Rectal smooth muscle tissue (tissue), 1 donor: ENCODE data around the gene PELI2.
"Not testable (repeated sequence)": the region's sequence is repeated elsewhere in the genome, so short reads cannot be mapped to it uniquely, and the experiment has no call there.

ENCODE experiments used
- H3K27ac ChIP-seq: one replicate; pipeline ENCODE4 v1.7.0; 2013; ENCODE audit warnings: low read depth, low read length, inconsistent platforms
- H3K27me3 ChIP-seq: one replicate; pipeline ENCODE4 v1.7.0; 2013; ENCODE audit warnings: low read length; ENCODE audit not compliant: control insufficient read depth, insufficient read depth
- H3K36me3 ChIP-seq: one replicate; pipeline ENCODE4 v1.7.0; 2013; ENCODE audit warnings: low read length; ENCODE audit not compliant: control insufficient read depth, insufficient read depth
- H3K4me1 ChIP-seq: one replicate; pipeline ENCODE4 v1.7.0; 2013; ENCODE audit warnings: low read length; ENCODE audit not compliant: control insufficient read depth, insufficient read depth
- H3K4me3 ChIP-seq: one replicate; pipeline ENCODE4 v1.7.0; 2013; ENCODE audit warnings: low read length
- H3K9ac ChIP-seq: one replicate; pipeline ENCODE4 v1.7.0; 2013; ENCODE audit warnings: low read length

PELI2 gene

DNA sequence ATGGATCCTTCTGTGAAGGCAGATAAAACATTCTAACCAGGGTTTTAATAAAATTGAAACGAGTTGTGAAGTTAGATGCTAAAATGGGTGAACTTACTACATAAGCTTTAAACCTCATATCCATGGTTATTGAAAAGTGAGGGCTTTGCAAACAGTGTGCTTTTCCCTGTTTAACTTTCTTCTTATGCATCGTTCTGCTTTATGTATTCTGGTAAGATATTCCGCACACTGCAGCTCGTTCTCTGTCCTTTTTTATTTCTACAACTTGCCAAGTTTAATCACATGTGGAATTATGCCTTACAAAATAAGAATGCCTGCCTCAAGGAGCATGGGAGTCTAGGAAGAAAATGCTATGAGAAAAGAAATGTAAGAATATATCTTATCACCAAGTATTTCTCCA lies 30.9 kb downstream of the PELI2 start:
- peaks cover 23% of the 10 kb centered on the region for H3K4me1 ChIP-seq

GRCh38 chr14:56149995-56150394 lies 31.8 kb downstream of the PELI2 start:
- no peak overlapping the region for H3K4me3 ChIP-seq
- H3K9ac ChIP-seq: no peak overlapping the region
- peaks cover 23% of the 10 kb centered on the region for H3K4me1 ChIP-seq
- no peaks in the 10 kb centered on the region for H3K36me3 ChIP-seq
- H3K27me3 ChIP-seq: no peaks in the 10 kb centered on the region
- no peak overlapping the region for H3K27ac ChIP-seq

More for the DNA sequence above, 30.9 kb downstream of the PELI2 start:
- H3K9ac ChIP-seq: no peak overlapping the region
- no peak overlapping the region for H3K27ac ChIP-seq
- no peaks in the 10 kb centered on the region for H3K36me3 ChIP-seq
- no peak overlapping the region for H3K4me3 ChIP-seq
- H3K27me3 ChIP-seq: no peaks in the 10 kb centered on the region

GRCh38 chr14:56150645-56151345 lies 32.6 kb downstream of the PELI2 start:
- no peak overlapping the region for H3K4me3 ChIP-seq
- no peak overlapping the region for H3K27ac ChIP-seq
- H3K4me1 ChIP-seq: peaks cover 20% of the 10 kb centered on the region
- no peak overlapping the region for H3K9ac ChIP-seq
- no peaks in the 10 kb centered on the region for H3K36me3 ChIP-seq
- H3K27me3 ChIP-seq: no peaks in the 10 kb centered on the region

DNA sequence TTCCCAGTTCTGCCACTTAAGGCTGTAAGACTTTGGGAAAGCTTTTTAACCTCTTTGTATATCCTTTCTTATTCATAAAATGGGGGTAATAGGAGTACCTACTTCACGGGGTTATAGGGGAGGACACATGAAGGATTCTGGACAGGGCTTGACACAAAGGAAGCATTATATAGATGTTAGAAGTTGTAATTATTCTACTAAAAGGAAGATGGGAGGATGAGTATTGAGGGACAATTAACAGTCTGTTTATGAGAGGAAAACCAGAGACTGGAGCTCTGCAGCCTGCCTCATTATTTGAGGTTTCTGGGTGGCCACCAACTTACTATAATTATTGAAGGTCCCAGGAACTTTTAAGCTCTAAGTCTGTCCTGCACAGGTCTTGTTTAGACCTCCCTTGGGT lies 34.0 kb downstream of the PELI2 start:
- no peak overlapping the region for H3K27ac ChIP-seq
- no peaks in the 10 kb centered on the region for H3K36me3 ChIP-seq
- peaks cover 20% of the 10 kb centered on the region for H3K4me1 ChIP-seq
- no peak overlapping the region for H3K9ac ChIP-seq
- no peaks in the 10 kb centered on the region for H3K27me3 ChIP-seq
- H3K4me3 ChIP-seq: no peak overlapping the region

GRCh38 chr14:56153267-56153666 lies 35.1 kb downstream of the PELI2 start:
- no peaks in the 10 kb centered on the region for H3K27me3 ChIP-seq
- H3K36me3 ChIP-seq: no peaks in the 10 kb centered on the region
- no peak overlapping the region for H3K4me3 ChIP-seq
- peaks cover 12% of the 10 kb centered on the region for H3K4me1 ChIP-seq
- no peak overlapping the region for H3K9ac ChIP-seq
- no peak overlapping the region for H3K27ac ChIP-seq

DNA sequence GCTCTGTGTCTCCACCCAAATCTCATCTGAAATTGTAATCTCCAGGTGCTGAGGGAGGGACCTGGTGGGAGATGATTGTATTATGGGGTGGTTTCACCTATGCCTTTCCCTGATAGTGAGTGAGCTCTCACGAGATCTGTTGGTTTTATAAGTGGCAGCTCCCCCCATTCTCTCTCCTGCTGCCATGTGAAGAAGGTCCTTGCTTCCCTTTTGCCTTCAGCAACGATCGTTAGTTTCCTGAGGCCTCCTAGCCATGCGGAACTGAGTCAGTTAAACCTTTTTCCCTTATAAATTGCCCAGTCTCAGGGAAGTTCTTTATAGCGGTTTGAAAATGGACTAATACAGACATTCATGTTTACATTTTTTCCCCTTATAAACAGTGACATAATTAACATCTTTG lies 36.1 kb downstream of the PELI2 start:
- Histone ChIP-seq H3K4me3 (no peak overlapping the region), H3K27me3 (no peaks in the 10 kb centered on the region), H3K36me3 (no peaks in the 10 kb centered on the region), H3K27ac (no peak overlapping the region), H3K4me1 (peaks cover 2% of the 10 kb centered on the region), H3K9ac (no peak overlapping the region)

DNA sequence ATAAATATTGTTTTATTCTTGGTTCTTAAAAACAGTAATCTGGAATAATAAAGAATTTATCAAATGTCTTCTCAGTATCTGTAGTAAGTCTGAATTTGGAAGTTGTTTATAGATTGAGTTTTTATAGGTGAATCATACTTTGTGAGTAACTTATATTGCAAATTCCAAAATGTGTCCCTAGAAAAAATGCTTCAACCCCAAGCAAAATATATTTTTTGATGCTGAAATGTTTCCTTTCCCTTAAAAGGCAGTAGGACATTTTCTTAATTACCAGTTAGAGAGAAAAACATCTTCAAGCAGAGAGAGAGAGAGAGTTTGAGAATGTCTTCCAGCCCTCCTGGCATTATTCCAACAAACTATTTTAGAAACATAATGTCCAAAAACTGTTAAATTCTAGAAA lies 37.9 kb downstream of the PELI2 start:
- Histone ChIP-seq H3K27me3 (no peaks in the 10 kb centered on the region), H3K4me1 (no peaks in the 10 kb centered on the region), H3K4me3 (no peak overlapping the region), H3K27ac (no peak overlapping the region), H3K36me3 (no peaks in the 10 kb centered on the region), H3K9ac (no peak overlapping the region)

DNA sequence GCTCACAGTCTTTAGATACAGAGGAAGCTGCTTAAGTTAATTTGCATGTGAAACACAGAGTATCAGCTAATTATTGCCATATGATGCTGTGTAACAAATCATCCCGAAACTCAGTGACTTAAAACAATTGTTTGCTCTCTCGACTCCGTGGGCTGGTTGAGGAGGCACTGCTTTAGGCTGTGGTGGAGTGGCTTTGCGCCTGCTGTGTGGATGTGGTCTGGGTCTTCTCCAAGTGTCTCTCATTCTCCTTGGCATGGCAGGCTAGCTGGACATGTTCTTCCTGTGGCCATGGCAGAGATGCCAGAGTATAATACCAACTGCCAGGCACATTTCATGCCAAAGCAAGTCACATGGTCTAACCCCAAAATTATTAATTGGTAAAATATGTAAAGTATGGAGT lies 40.9 kb downstream of the PELI2 start:
- H3K27ac ChIP-seq: no peak overlapping the region
- H3K4me1 ChIP-seq: no peaks in the 10 kb centered on the region
- no peak overlapping the region for H3K9ac ChIP-seq
- H3K4me3 ChIP-seq: no peak overlapping the region
- no peaks in the 10 kb centered on the region for H3K27me3 ChIP-seq
- H3K36me3 ChIP-seq: no peaks in the 10 kb centered on the region

DNA sequence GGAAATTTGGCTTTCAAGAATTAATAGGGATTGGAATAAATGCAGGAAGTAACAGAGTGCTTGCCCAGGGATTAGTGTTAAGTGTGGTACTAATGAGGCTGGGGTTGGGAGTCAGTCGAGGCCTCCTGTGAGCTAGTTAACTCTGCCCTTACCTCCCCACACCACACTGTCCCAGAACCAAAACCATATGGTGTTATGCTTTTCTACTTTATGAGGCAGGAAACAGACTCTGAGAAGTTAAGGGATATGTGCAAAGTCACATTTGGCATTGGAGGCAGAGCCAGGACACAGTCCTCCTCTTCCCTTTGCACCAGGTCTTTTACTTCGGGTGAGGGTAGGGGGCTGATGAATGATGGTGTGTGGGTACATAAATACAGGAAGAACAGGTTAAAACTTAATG lies 41.9 kb downstream of the PELI2 start:
- H3K27ac ChIP-seq: no peak overlapping the region
- H3K4me3 ChIP-seq: no peak overlapping the region
- no peak overlapping the region for H3K9ac ChIP-seq
- H3K36me3 ChIP-seq: no peaks in the 10 kb centered on the region
- H3K4me1 ChIP-seq: no peaks in the 10 kb centered on the region
- H3K27me3 ChIP-seq: no peaks in the 10 kb centered on the region

DNA sequence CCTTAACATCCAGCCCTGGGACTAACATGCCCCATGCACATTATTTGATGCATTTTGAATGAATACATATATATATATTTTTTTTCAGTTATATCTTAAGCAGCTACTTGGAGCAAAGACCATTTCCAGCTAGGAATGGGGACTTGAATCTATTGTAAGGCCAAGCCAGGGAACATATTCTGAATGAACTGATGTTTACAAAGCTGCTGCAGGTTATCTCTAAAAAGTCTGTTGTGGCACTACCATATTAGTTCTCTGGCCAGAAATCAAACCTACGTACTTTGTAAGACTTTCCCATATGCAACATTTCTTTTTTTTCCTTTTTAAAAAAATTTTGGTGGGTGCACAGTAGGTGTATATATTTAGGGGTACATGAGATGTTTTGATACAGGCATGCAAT lies 43.4 kb downstream of the PELI2 start:
- H3K27me3 ChIP-seq: no peaks in the 10 kb centered on the region
- H3K4me1 ChIP-seq: no peaks in the 10 kb centered on the region
- H3K27ac ChIP-seq: no peak overlapping the region
- H3K36me3 ChIP-seq: no peaks in the 10 kb centered on the region
- no peak overlapping the region for H3K4me3 ChIP-seq
- no peak overlapping the region for H3K9ac ChIP-seq

DNA sequence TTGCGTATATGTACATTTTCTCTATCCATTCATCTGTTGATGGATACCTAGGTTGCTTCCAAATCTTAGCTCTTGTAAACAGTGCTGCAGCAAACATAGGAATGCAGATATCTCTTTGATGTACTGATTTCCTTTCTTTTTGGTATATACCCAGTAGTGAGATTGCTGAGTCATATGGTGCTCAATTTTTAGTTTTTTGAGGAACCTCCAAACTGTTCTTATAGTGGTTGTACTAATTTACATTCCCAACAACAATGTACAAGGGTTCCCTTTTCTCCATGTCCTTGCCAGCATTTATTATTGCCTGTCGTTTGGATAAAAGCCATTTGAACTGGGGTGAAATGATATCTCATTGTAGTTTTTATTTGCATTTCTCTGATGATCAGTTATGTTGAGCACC lies 44.3 kb downstream of the PELI2 start:
- H3K9ac ChIP-seq: no peak overlapping the region
- no peaks in the 10 kb centered on the region for H3K27me3 ChIP-seq
- no peaks in the 10 kb centered on the region for H3K36me3 ChIP-seq
- no peak overlapping the region for H3K27ac ChIP-seq
- no peak overlapping the region for H3K4me3 ChIP-seq
- H3K4me1 ChIP-seq: no peaks in the 10 kb centered on the region

DNA sequence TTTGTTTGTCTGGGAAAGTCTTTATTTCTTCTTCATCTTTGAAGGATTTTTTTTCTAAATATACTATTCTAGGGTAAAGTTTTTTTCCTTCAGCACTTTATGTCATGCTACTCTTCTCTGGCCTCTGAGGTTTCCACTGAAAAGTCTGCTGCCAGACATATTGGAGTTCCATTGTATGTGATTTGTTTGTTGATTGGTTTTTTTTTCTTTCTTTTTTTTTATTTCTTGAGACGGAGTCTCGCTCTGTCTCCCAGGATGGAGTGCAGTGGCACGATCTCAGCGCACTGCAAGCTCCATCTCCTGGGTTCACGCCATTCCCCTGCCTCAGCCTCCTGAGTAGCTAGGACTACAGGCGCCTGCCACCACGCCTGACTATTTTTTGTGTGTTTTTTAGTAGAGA lies 48.4 kb downstream of the PELI2 start:
- not testable (repeated sequence) for H3K4me3 ChIP-seq, H3K36me3 ChIP-seq, H3K4me1 ChIP-seq, H3K27me3 ChIP-seq, H3K27ac ChIP-seq, H3K9ac ChIP-seq

GRCh38 chr14:56168007-56168616 lies 49.9 kb downstream of the PELI2 start:
- no peak overlapping the region for H3K9ac ChIP-seq
- H3K27me3 ChIP-seq: no peaks in the 10 kb centered on the region
- no peak overlapping the region for H3K27ac ChIP-seq
- H3K4me1 ChIP-seq: no peaks in the 10 kb centered on the region
- no peak overlapping the region for H3K4me3 ChIP-seq
- no peaks in the 10 kb centered on the region for H3K36me3 ChIP-seq
